NCI-H2227 treated with DMSO at 0.1 percent for 48 hours (cell line): Measurements from ENCODE around the gene MBTPS1.

ENCODE experiments used
- DNase-seq: peaks from one replicate; lab custom pipeline; 2025; lab: John Stamatoyannopoulos, UW

The MBTPS1 gene

DNA sequence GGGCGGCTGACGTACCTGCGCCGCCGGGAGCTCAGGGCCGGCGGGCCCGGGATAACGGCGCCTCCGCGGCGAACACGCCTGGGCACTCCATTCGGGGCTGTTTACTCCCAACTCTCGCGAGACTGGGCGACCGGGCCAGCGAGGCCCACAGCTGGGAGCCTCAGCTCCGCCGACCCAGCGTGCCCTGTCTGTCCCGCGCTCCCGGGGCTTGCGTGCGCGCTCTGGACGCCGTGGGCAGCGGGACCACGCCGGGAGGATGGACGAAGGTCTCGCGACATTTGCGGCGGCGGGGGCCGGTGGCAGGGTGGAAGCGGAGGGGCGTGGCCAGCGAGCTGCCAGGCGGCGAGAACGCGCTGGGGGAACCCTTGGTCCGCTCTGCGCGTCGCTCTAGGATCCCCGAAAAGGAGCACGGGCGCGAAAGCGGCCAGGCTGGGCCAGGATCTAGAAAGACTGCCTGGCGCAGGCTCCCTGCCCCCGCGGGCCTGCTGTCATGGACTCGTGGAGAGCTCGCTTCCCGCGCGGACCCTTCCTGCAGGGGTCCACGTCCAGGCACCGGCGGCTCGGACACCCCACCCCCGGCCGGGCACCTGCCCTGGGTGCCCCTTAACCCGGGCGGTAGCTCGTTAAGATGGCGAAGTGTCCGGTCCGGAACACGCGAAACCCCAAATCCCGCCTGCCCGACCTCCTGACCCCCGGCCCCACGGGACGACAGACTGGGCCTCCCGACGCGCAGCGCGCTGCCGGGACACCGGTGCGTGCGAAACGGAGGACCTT lies at the start of gene MBTPS1:
TSS of gene MBTPS1 (minus strand) at position 223 of the 774 bp plus-strand sequence. CDS start 15,159 bp downstream, outside the sequence.
- DNase-seq: peak; percentile 88

DNA sequence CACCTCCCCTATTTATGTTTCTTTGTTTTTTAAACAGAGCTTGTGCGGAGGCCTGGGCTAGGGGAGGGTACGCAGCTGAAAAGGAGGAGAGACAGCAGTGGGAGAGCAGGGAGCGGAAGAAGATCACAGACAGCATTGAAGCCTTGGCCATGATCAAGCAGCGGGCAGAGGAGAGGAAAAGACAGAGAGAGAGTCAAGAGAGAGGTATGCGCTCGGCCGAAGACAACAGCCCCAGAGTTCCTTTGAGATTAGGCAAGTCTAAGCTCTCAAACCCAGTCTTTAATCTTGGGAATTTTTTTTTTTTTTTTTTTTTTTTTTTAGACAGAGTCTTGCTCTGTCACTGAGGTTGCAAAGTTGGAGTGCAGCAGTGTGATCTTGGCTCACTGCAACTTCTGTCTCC lies 49.0 kb upstream of the MBTPS1 start:
- no peak for DNase-seq

DNA sequence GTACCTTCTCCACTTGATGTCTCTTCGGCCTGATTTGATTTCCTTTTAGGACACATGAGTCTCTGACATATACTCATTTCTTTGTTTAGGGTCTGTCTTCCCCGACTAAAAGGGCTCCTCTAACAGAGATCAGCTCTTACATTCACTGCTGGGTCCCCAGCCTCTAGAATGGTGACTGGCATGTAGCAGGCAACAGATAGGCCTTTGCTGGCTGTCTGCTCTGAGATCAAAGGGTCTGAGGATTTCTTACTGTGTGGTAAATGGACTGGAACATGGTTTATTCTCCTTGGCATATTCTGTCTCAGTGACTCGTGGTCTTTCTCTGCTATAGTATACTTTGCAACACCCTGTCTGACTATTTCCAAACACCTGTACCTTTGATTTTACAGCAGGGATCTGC lies 45.1 kb upstream of the MBTPS1 start:
- no peak for DNase-seq

DNA sequence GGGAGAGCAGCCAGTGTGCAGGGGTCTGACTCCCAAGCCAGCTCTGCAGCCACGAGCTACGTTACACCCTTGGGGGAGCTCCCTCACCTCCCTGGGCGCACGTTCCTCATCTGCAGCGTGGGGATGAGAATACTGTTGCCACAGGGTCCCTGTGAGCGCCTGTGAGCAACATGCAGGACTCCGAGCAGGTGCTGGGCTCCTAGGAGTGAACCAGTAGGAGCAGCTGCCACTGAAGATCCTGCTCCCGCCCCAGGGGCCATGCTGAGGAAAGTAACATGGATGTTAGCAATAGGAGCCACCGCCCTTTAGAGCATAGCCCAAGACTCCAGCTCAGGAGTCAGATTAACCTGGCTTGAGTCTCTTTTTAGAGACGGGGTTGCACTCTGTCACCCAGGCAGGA lies 44.3 kb upstream of the MBTPS1 start:
- no peak for DNase-seq

DNA sequence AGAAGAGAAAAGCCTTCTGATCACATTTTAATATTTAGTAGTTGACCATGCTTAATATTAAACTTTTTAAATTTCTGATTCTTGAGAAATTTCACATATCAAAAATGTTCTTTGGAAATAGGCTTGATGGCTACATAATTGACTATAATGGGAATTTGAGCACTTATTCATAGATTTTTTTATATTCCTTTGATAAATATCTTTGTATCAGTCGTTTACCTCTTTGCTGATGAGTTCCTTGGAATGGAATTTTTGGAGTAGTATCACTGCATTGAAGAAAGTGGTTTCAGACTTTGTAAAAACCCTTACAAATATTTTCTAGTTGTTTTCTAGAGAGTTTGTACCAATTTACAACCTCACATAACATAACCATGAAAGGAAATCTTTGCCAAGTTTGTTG lies 43.1 kb upstream of the MBTPS1 start:
- DNase-seq: no peak

DNA sequence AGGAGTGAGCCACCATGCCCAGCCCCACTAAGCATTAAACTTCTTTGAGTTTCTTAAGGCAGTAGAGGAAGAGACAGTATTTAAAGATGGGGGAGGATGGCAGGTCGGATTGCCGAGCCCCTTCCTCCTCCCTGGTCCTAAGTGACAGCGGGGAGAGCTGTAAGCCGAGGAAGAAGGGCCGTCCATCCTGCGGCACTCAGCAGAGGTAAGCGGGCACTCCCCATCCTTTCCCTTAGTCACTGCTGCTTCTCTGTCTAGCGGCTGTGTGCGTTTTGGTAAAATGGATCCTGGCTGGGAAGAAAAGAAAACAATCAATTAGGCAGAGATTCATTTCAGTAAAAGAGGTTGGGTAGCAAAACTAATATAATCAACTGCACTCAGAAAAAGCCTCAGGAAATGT lies 42.3 kb upstream of the MBTPS1 start:
- DNase-seq: peak; percentile 39

DNA sequence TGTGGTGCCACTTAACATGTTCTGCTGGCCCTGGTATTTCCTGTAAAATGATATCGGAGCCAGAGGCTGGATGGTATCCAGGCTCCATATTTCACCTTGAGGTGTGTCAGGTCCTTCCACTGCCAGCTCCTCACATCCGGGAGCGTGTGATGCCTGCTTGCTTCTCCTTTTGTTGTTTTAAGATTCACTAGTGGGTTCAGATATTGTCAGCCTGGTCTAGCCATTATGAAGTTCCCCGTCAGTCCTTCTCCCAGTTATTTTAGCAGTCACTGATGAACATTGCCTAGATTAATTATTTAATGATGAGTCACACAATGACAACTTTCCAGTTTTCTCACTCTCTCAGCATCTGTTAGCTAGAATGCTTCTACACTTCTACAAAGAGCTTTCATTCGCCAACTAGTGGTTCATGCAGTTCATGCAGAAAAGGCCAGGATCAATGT lies 39.6 kb upstream of the MBTPS1 start:
- no peak for DNase-seq

DNA sequence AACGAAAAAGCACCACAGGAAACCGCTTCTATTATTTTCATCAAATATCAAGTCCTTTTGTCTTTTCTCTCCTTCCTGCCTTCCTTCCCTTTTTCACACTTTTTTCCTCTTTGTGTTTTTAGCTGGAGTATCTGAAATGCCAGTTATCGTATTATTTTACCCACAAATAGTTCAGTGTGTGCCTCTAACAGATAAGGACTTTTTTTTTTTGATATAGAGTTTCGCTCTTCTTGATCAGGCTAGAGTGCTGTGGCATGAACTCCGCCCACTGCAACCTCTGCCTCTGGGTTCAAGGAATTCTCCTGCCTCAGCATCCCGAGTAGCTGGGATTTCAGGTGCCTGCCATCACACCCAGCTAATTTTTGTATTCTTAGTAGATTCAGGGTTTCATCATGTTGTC lies 39.0 kb upstream of the MBTPS1 start:
- DNase-seq: no peak

DNA sequence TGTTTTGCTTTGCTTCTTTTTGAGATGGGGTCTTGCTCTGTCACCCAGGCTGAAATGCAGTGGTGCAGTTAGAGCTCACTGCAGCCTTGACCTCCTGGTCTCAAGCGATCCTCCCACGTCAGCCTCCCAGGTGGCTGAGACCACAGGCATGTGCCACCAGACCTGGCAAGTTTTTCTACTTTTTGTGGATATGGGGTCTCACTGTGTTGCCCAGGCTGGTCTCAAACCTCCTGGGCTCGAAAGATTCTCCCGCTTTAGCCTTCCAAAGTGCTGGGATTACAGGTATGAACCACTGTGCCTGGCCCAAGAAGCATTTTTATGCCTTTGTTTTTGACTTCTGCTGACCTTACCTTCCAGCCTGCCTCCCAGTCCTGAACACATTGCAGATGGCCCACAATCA lies 38.5 kb upstream of the MBTPS1 start:
- DNase-seq: no peak

DNA sequence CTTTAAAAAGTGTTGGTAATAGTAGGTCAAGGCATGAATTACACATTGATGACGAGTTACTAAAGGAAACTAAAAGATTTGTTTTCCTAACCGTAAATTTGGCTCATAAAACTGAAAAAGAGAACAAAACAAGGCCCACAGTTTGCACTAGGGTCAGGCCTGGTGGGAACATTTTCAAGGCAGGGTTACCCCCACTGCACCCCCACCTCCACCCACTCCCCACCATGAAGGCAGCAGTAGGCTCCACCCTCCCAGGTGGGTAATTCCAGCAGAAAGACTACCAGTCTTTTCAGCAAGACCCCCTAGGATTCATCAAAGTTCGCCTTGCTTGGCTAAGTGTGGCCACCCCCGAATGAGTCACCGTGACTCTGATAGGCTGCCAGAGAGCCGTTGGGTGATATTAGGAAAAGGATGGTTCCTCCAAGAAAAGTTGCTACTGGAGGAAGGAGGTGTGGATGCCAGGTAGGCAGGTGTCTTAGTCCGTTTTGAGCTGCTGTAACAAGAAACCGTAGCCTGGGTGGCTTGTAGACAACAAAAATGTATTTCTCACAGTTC lies 37.0 kb upstream of the MBTPS1 start:
- no peak for DNase-seq

DNA sequence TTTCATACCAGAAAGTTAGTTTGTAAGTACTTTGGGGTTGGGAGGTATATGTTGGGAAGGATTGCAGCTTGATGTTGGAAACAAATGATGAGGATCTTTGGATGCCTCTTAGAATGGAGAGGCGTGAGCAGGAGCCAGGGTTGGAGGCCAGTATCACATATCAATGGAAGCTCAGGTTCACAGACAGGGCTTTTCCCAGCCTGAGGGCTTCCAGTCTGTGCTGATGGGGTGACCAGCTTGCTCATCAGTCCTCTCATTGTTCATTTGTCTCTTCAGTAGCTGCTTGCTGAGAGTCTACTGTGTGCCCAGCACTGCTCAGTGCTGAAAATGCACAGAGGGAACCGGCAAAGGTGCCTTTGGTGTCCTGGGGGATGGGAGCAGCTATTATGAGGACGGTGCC lies 34.2 kb upstream of the MBTPS1 start:
- DNase-seq: no peak

DNA sequence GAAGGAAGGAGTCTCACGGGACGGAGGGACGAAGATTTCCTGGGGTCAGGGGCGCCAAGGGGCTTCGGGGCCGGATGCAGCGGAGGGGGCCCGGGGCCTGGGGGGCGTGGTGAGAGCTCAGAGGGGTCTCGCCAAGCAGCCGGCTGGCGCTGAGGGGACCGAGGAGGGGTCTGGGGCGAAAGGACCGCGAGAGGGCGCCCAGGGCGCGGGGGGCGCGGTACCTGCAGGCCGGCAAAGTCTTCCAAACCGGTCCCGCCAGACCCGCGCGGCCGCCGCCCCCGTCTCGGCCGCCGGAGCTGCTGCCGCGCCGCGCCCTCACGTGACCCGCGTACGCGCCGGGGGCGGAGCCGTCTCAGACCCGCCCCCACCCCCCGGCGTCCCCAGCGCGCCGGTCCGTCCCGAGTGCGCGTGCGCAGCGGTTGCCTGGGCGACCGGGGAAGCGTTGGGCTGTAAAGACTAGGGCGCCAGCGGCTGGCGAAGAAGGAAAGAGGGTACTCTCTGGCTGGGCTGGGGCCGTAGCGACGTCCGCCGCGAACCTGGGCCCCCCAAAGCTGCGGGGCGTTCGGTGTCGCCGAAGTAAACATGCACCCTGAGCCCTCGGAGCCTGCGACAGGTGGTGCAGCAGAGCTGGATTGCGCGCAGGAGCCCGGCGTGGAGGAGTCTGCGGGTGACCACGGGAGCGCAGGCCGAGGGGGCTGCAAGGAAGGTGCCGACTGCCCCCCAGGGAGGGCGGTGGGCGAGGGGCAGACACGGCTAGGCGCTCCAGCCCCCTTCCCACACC lies 28.3 kb upstream of the MBTPS1 start, which contains the start of the genes DNAAF1 and HSDL1:
TSS of gene DNAAF1 (plus strand) at position 450 of the 781 bp plus-strand sequence. CDS start at position 583, 133 bp downstream.
TSS of gene HSDL1 (minus strand) at position 319 of the 781 bp plus-strand sequence. CDS start 13,856 bp downstream, outside the sequence.
- DNase-seq: peak; percentile 38

DNA sequence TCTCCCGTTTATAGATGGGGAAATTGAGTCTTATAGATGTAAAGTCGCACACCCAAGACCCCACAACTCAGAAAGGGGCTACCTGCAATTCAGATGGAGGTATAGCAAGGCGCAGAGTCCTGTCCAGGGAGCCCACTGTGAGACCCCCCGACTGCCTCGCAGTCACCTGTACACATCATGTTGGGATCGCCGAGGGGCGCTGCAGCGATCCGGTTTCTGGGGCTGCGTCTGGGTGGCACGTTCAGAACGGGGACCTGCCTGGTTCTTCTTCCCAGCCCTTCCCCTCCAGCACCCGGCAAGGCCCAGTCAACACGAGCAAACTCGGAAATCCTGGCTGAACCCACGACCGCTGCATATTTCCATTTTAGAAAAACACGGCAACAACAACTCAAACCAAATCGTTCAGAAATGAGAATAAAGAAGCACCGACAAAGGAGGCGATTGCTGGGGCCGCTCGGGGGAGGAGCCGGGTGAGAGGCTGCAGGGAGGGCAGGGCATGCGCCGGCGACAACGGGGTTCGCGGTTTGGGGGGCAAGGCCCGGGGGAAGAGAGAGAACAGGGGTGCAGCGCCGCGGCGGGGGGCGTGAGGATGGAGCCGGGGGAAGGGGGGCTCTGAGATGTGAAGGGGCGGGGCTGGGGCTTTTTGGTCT lies 27.6 kb upstream of the MBTPS1 start:
- DNase-seq: no peak

DNA sequence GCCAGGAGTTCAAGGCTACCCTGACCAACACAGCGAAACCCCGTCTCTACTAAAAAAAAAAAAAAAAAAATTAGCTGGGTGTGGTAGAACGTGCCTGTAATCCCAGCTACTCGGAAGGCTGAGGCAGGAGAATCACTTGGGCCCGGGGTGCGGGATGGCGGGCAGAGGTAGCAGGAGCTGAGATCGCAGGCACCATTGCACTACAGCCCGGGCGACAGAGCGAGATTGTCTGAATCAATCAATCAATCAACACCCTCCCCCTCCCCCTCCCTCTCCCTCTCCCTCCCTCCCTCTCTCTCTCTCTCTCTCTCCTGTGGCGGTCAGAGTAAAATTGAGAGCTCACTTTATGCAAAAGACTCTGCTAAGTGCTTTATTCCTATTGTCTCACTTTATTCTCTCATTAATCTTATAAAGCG lies 27.1 kb upstream of the MBTPS1 start:
- no peak for DNase-seq

DNA sequence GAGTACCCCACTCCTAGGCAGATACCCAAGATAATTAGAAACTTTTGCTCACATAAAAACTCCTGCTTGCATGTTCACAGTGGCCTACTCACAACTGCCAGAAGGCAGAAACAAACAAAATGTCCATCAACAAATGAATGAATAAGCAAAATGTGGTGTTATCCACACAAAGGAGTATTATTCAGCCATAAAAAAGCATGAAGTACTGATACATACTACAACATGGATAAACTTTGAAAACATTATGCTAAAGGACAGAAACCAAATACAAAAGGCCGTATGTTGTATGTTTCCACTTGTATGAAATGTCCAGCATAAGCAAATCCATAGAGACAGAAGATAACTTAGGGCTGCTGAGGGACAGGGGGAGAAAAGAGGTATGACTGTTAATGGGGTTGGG lies 26.3 kb upstream of the MBTPS1 start:
- no peak for DNase-seq

DNA sequence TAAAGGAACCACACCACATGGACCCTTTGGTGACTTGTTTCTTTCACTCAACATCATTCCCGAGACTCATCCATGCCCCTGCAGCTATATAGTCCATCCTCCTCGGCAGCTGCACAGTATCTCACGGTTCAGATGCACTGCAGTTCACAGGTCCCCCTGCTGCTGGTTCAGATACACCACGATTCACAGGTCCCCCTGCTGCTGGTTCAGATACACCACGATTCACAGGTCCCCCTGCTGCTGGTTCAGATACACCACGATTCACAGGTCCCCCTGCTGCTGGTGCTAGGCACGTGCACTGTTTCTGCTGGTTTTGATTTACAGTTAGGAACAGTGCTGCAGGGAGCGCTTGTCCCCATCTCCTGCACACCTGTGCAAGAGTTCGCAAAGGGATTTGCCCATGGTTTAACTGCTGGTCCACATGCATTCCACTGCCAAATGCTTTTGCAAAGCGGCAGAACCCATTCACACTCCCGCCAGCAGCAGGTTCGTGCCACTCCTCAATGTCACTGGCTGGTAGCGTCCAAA lies 24.5 kb upstream of the MBTPS1 start:
- no peak for DNase-seq

DNA sequence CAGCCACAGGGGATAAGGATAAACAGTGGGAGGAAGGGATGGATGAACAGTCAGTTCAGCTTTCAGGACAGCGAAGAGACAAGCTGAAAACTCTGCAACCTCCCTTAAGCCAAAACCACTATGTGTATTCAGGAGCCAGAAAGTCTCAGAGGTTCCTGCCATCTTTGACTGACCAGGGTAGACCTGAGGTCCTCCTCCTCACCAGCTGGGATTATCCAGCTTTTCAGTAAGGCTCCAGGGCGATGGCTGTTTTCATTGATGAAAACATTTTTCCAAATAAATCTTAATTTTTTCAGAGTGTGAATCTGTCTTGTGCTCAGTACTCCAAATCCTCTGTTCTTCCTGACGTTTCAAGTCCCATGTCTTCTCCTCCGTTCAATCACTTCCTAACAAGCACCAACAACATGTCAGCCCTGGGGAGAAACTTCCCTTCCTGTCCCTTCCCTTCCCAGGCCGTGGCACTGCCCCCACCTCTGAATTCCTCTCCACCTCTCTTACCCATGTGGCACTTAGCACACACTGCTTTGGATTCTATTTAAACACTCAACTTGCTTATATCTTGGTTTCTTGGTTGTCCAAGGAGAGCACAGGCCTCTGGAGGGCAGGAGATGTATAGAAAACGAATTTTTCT lies 23.0 kb upstream of the MBTPS1 start:
- DNase-seq: no peak

DNA sequence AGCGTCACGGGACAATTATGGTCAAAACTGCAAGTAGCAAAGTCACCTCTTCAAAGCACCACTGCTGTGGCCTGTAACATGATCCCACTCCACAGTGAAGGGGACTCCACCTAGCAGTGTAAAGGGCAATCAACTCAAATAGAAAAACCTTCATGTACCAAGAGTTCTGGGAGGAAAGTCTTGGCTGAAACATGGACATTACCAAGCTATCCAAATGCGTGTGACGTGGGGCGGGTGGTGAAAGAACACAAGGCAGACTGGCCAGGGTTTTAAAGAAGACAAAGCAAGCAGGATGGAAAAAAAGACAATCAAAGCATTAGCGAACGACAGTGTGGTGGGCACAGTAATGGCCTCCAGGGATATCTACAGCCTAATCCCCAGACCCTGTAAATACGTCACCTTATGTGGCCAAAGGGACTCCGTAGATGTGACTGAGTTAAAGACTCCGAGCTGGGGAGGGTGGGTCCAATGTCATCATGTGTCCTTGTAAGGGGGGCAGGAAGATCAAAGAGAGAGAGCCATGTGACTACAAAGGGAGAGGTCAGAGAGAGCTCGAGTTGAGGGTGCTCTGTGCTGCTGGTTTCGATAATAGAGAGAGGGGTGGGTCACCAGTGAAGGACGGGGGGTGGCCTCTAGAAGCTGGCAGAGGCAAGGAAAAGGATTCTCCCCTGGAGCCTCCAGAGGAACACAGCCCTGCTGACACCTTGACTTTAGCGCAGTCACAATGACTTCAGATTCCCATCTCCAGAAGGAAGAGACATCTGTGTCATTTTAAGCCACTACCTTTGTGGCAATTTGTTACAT lies 22.3 kb upstream of the MBTPS1 start:
- peak; percentile 13 for DNase-seq

DNA sequence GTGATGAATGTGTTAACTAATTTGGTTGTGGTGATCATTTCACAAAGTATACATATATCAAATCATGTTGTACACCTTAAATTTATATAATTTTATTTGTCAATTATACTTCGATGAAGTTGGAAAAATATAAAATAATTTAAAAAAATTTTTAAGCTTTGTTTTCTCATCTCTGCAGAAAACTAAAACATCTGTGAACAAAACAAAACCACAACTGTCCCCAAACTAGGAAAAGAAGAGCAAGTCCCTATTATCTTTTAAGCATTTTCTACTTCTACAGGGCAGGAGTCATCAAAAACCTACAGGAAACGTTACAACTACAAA lies 21.7 kb upstream of the MBTPS1 start:
- no peak for DNase-seq

DNA sequence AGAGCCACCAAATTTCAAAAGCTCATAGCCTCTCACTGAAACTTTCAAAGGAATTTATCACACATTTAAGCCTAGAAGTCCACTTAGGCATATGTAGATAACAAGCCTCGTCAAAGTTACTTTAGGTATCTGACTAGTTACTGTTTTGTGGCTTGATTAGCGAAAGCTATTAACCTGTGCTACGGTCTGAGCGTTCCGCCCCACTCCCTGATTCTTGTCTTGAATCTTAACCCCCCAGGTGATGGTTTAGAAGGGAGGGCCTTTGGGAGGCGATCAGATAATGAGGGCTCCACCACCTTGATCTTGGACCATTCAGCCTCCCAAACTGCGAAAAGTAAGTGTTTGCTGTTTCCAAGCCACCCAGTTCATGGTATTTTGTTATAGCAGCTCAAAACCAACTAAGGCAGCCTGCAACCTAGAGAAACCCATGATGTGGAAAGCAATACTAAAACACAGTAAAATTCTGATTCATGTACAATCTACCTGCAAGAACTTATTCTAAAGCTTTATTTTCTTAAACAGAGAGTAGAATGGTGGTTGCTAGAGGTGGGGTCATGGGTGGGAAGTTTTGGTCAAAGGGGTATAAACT lies 21.1 kb upstream of the MBTPS1 start:
- DNase-seq: no peak
